ENCODE data around the gene LHX4.

LHX4 gene

GRCh38 chr1:180229483-180230415 lies at the start of gene LHX4:
Gene LHX4 (plus strand): TSS chr1:180230264. CDS start chr1:180230530, 266 bp downstream.
- Histone ChIP-seq H3K36me3 (ENCODE audit: insufficient read depth, low read length) (no peaks in the 10 kb centered on the region), H3K4me1 (ENCODE audit: insufficient read depth, low read length) (peaks cover 32% of the 10 kb centered on the region), H3K9ac (ENCODE audit: low read length) (no peak within 1 kb of the TSS), H3K27ac (ENCODE audit: low read depth, low read length) (no peak within 1 kb of the TSS), H3K4me3 (ENCODE audit: low read depth in 1 of 2, low read length in 2 of 2) (peak within 1 kb of the TSS; percentile 41 to 58), H3K27me3 (ENCODE audit: control insufficient read depth in 1 of 2, insufficient read depth in 2 of 2, low read length in 2 of 2) (peaks cover 66 to 85% of the 10 kb centered on the region in 2 donors), H3K9me3 (ENCODE audit: low read length) (peaks cover 8% of the 10 kb centered on the region)

- no peaks in the 10 kb centered on the region for H3K27me3 ChIP-seq (ENCODE audit: control insufficient read depth in 1 of 2, insufficient read depth in 2 of 2, low read length in 2 of 2)
- no peak overlapping the region for H3K9ac ChIP-seq (ENCODE audit: low read length)
- peaks cover 3% of the 10 kb centered on the region for H3K4me1 ChIP-seq (ENCODE audit: insufficient read depth, low read length)
- no peak overlapping the region for H3K27ac ChIP-seq (ENCODE audit: low read depth, low read length)
- H3K4me3 ChIP-seq (ENCODE audit: low read depth in 1 of 2, low read length in 2 of 2): no peak overlapping the region
- no peaks in the 10 kb centered on the region for H3K9me3 ChIP-seq (ENCODE audit: low read length)
- peaks cover 30% of the 10 kb centered on the region for H3K36me3 ChIP-seq (ENCODE audit: insufficient read depth, low read length)
Measured at GRCh38 chr1:180181048-180181447, 49.0 kb upstream of the LHX4 start.

GRCh38 chr1:180181996-180182642 lies 47.9 kb upstream of the LHX4 start:
- Histone ChIP-seq H3K36me3 (ENCODE audit: insufficient read depth, low read length) (peaks cover 41% of the 10 kb centered on the region), H3K9ac (ENCODE audit: low read length) (no peak overlapping the region), H3K27me3 (ENCODE audit: control insufficient read depth in 1 of 2, insufficient read depth in 2 of 2, low read length in 2 of 2) (no peaks in the 10 kb centered on the region), H3K27ac (ENCODE audit: low read depth, low read length) (no peak overlapping the region), H3K9me3 (ENCODE audit: low read length) (no peaks in the 10 kb centered on the region), H3K4me1 (ENCODE audit: insufficient read depth, low read length) (peaks cover 3% of the 10 kb centered on the region), H3K4me3 (ENCODE audit: low read depth in 1 of 2, low read length in 2 of 2) (no peak overlapping the region)

GRCh38 chr1:180182643-180183311 lies 47.3 kb upstream of the LHX4 start:
- Histone ChIP-seq H3K27me3 (ENCODE audit: control insufficient read depth in 1 of 2, insufficient read depth in 2 of 2, low read length in 2 of 2) (no peaks in the 10 kb centered on the region), H3K27ac (ENCODE audit: low read depth, low read length) (no peak overlapping the region), H3K36me3 (ENCODE audit: insufficient read depth, low read length) (peaks cover 47% of the 10 kb centered on the region), H3K9ac (ENCODE audit: low read length) (no peak overlapping the region), H3K4me3 (ENCODE audit: low read depth in 1 of 2, low read length in 2 of 2) (no peak overlapping the region), H3K9me3 (ENCODE audit: low read length) (no peaks in the 10 kb centered on the region), H3K4me1 (ENCODE audit: insufficient read depth, low read length) (peaks cover 3% of the 10 kb centered on the region)

GRCh38 chr1:180183426-180183825 lies 46.6 kb upstream of the LHX4 start:
- Histone ChIP-seq H3K27me3 (ENCODE audit: control insufficient read depth in 1 of 2, insufficient read depth in 2 of 2, low read length in 2 of 2) (no peaks in the 10 kb centered on the region), H3K9me3 (ENCODE audit: low read length) (no peaks in the 10 kb centered on the region), H3K36me3 (ENCODE audit: insufficient read depth, low read length) (peaks cover 50% of the 10 kb centered on the region), H3K4me3 (ENCODE audit: low read depth in 1 of 2, low read length in 2 of 2) (no peak overlapping the region), H3K9ac (ENCODE audit: low read length) (no peak overlapping the region), H3K27ac (ENCODE audit: low read depth, low read length) (no peak overlapping the region), H3K4me1 (ENCODE audit: insufficient read depth, low read length) (peaks cover 3% of the 10 kb centered on the region)

GRCh38 chr1:180184041-180184440 lies 46.0 kb upstream of the LHX4 start:
- Histone ChIP-seq H3K9ac (ENCODE audit: low read length) (no peak overlapping the region), H3K27ac (ENCODE audit: low read depth, low read length) (no peak overlapping the region), H3K4me1 (ENCODE audit: insufficient read depth, low read length) (no peaks in the 10 kb centered on the region), H3K9me3 (ENCODE audit: low read length) (no peaks in the 10 kb centered on the region), H3K27me3 (ENCODE audit: control insufficient read depth in 1 of 2, insufficient read depth in 2 of 2, low read length in 2 of 2) (no peaks in the 10 kb centered on the region), H3K4me3 (ENCODE audit: low read depth in 1 of 2, low read length in 2 of 2) (no peak overlapping the region), H3K36me3 (ENCODE audit: insufficient read depth, low read length) (peaks cover 48% of the 10 kb centered on the region)

- no peaks in the 10 kb centered on the region for H3K9me3 ChIP-seq (ENCODE audit: low read length)
- H3K27ac ChIP-seq (ENCODE audit: low read depth, low read length): no peak overlapping the region
- peaks cover 48% of the 10 kb centered on the region for H3K36me3 ChIP-seq (ENCODE audit: insufficient read depth, low read length)
- H3K4me3 ChIP-seq (ENCODE audit: low read depth in 1 of 2, low read length in 2 of 2): no peak overlapping the region
- H3K27me3 ChIP-seq (ENCODE audit: control insufficient read depth in 1 of 2, insufficient read depth in 2 of 2, low read length in 2 of 2): no peaks in the 10 kb centered on the region
- no peak overlapping the region for H3K9ac ChIP-seq (ENCODE audit: low read length)
- no peaks in the 10 kb centered on the region for H3K4me1 ChIP-seq (ENCODE audit: insufficient read depth, low read length)
Measured at GRCh38 chr1:180185281-180185680, 44.8 kb upstream of the LHX4 start.

- Histone ChIP-seq H3K27ac (ENCODE audit: low read depth, low read length) (no peak overlapping the region), H3K4me3 (ENCODE audit: low read depth in 1 of 2, low read length in 2 of 2) (no peak overlapping the region), H3K4me1 (ENCODE audit: insufficient read depth, low read length) (no peaks in the 10 kb centered on the region), H3K36me3 (ENCODE audit: insufficient read depth, low read length) (peaks cover 56% of the 10 kb centered on the region), H3K9me3 (ENCODE audit: low read length) (no peaks in the 10 kb centered on the region), H3K27me3 (ENCODE audit: control insufficient read depth in 1 of 2, insufficient read depth in 2 of 2, low read length in 2 of 2) (no peaks in the 10 kb centered on the region), H3K9ac (ENCODE audit: low read length) (no peak overlapping the region)
Measured at GRCh38 chr1:180185971-180186645, 44.0 kb upstream of the LHX4 start.

GRCh38 chr1:180186831-180187230 lies 43.2 kb upstream of the LHX4 start:
- no peak overlapping the region for H3K27ac ChIP-seq (ENCODE audit: low read depth, low read length)
- H3K27me3 ChIP-seq (ENCODE audit: control insufficient read depth in 1 of 2, insufficient read depth in 2 of 2, low read length in 2 of 2): no peaks in the 10 kb centered on the region
- H3K4me1 ChIP-seq (ENCODE audit: insufficient read depth, low read length): no peaks in the 10 kb centered on the region
- H3K9me3 ChIP-seq (ENCODE audit: low read length): no peaks in the 10 kb centered on the region
- no peak overlapping the region for H3K4me3 ChIP-seq (ENCODE audit: low read depth in 1 of 2, low read length in 2 of 2)
- H3K36me3 ChIP-seq (ENCODE audit: insufficient read depth, low read length): peaks cover 64% of the 10 kb centered on the region
- H3K9ac ChIP-seq (ENCODE audit: low read length): no peak overlapping the region

- Histone ChIP-seq H3K36me3 (ENCODE audit: insufficient read depth, low read length) (peaks cover 70% of the 10 kb centered on the region), H3K27ac (ENCODE audit: low read depth, low read length) (no peak overlapping the region)
Measured at GRCh38 chr1:180187626-180188025, 42.4 kb upstream of the LHX4 start.

GRCh38 chr1:180188091-180188506 lies 42.0 kb upstream of the LHX4 start:
- Histone ChIP-seq H3K27ac (ENCODE audit: low read depth, low read length) (no peak overlapping the region), H3K9ac (ENCODE audit: low read length) (no peak overlapping the region), H3K27me3 (ENCODE audit: control insufficient read depth in 1 of 2, insufficient read depth in 2 of 2, low read length in 2 of 2) (no peaks in the 10 kb centered on the region), H3K36me3 (ENCODE audit: insufficient read depth, low read length) (peaks cover 71% of the 10 kb centered on the region), H3K4me1 (ENCODE audit: insufficient read depth, low read length) (no peaks in the 10 kb centered on the region), H3K4me3 (ENCODE audit: low read depth in 1 of 2, low read length in 2 of 2) (no peak overlapping the region), H3K9me3 (ENCODE audit: low read length) (no peaks in the 10 kb centered on the region)

More at GRCh38 chr1:180187626-180188025, 42.4 kb upstream of the LHX4 start:
- H3K4me3 ChIP-seq (ENCODE audit: low read depth in 1 of 2, low read length in 2 of 2): no peak overlapping the region
- no peaks in the 10 kb centered on the region for H3K27me3 ChIP-seq (ENCODE audit: control insufficient read depth in 1 of 2, insufficient read depth in 2 of 2, low read length in 2 of 2)
- no peaks in the 10 kb centered on the region for H3K9me3 ChIP-seq (ENCODE audit: low read length)
- H3K9ac ChIP-seq (ENCODE audit: low read length): no peak overlapping the region
- no peaks in the 10 kb centered on the region for H3K4me1 ChIP-seq (ENCODE audit: insufficient read depth, low read length)

Data from muscle layer of colon (tissue), 2 donors.